Activated B cell treated with CpG ODN at 0.5 μM for 24 hours (primary cell): ENCODE measurements around the gene LETM1. TPM values are rescaled to one million over a fixed set of nuclear protein-coding genes. Genes with fewer than 3 reads are reported as not detected.

Source experiments
- ATAC-seq: fragments of 200-7000 bp; cut with Tn5 transposase; one replicate; pipeline ENCODE4 v1.10.0; 2021; ENCODE audit warnings: low read depth, mild to moderate bottlenecking, moderate library complexity
- CTCF ChIA-PET: fragments of 350-600 bp; sonication (Branson Sonifier 250); formaldehyde crosslinking; loops from one replicate; lab custom pipeline; 2021; ENCODE audit warnings: antibody characterized with exemption; lab: Charles Lee
- POLR2A ChIA-PET: fragments of 350-600 bp; sonication (Branson Sonifier 250); formaldehyde crosslinking; loops from one replicate; lab custom pipeline; 2021; ENCODE audit warnings: antibody characterized with exemption; lab: Charles Lee
- DNase-seq: peaks from one replicate; pipeline ENCODE4 v3.0.0; 2022
- H3K27ac Mint-ChIP-seq: one replicate; pipeline ENCODE4 v1.8.0; 2020; ENCODE audit warnings: mixed read lengths
- H3K27me3 Mint-ChIP-seq: one replicate; pipeline ENCODE4 v1.8.0; 2021; ENCODE audit warnings: mixed read lengths
- H3K36me3 Mint-ChIP-seq: one replicate; pipeline ENCODE4 v1.8.0; 2021; ENCODE audit warnings: low read depth, mixed read lengths
- H3K4me1 Mint-ChIP-seq: one replicate; pipeline ENCODE4 v1.8.0; 2021; ENCODE audit warnings: mixed read lengths
- H3K4me3 Mint-ChIP-seq: one replicate; pipeline ENCODE4 v1.8.0; 2020; ENCODE audit warnings: mild to moderate bottlenecking, mixed read lengths
- H3K9me3 Mint-ChIP-seq: one replicate; pipeline ENCODE4 v1.8.0; 2020; ENCODE audit warnings: mixed read lengths
- CTCF ChIP-seq: fragments of 200-600 bp; IDR thresholded peaks from one replicate; pipeline ENCODE4 v1.8.0; 2022; ENCODE audit warnings: antibody characterized with exemption, mild to moderate bottlenecking
- intact Hi-C: fragments of 100-400 bp; cut with micrococcal nuclease; formaldehyde crosslinking; loops from one replicate; pipeline ENCODE4 v1.15.1; 2024
- total RNA-seq: library from RNA; stranded (reverse); gene quantifications from 2 replicates; pipeline ENCODE4 v1.2.3, GENCODE V29; 2022

The LETM1 gene
- total RNA-seq, 1 donor from 2014 or later: 60.3 TPM

- POLR2A ChIA-PET: no interaction called here
- Mint-ChIP-seq H3K4me3 (no peak overlapping the region), H3K9me3 (no peaks in the 10 kb centered on the region), H3K4me1 (no peaks in the 10 kb centered on the region), H3K36me3 (no peaks in the 10 kb centered on the region), H3K27ac (no peak overlapping the region), H3K27me3 (peaks cover 2% of the 10 kb centered on the region)
- TF ChIP-seq CTCF: no peak
- no peak for ATAC-seq
- no peak for DNase-seq
- CTCF ChIA-PET: no interaction called here
- intact Hi-C loops: no loop called here
Measured at GRCh38 chr4:1777822-1778641, 77.9 kb downstream of the LETM1 start.

GRCh38 chr4:1776521-1777161 is 79.3 kb downstream of the LETM1 start:
- no peak overlapping the region for H3K4me3 Mint-ChIP-seq
- H3K4me1 Mint-ChIP-seq: peaks cover 2% of the 10 kb centered on the region
- no peak for TF ChIP-seq CTCF
- no peaks in the 10 kb centered on the region for H3K9me3 Mint-ChIP-seq
- ATAC-seq (no peak), DNase-seq (no peak)
- peaks cover 2% of the 10 kb centered on the region for H3K27me3 Mint-ChIP-seq
- no peak overlapping the region for H3K27ac Mint-ChIP-seq
- no peaks in the 10 kb centered on the region for H3K36me3 Mint-ChIP-seq
- intact Hi-C loops: no loop called here
- ChIA-PET CTCF (interaction anchor here (1.6 kb wide), 1 partner anchor 122 kb away, joined by 3 read pairs; no protein-coding TSS in a partner anchor), POLR2A (no interaction called here)

- no peak overlapping the region for H3K4me3 Mint-ChIP-seq
- peaks cover 2% of the 10 kb centered on the region for H3K27me3 Mint-ChIP-seq
- peaks cover 2% of the 10 kb centered on the region for H3K4me1 Mint-ChIP-seq
- TF ChIP-seq CTCF: no peak
- CTCF ChIA-PET: interaction anchor here (1.6 kb wide), 1 partner anchor 123 kb away, joined by 3 read pairs; no protein-coding TSS in a partner anchor
- no peak overlapping the region for H3K27ac Mint-ChIP-seq
- no peaks in the 10 kb centered on the region for H3K36me3 Mint-ChIP-seq
- ATAC-seq (peak; percentile 97), DNase-seq (no peak)
- intact Hi-C loops: no loop called here
- POLR2A ChIA-PET: interaction anchor here (0.6 kb wide), 1 partner anchor 11 kb away, joined by 3 read pairs; no protein-coding TSS in a partner anchor
- H3K9me3 Mint-ChIP-seq: no peaks in the 10 kb centered on the region
Measured at GRCh38 chr4:1775731-1776500, 80.0 kb downstream of the LETM1 start.

GRCh38 chr4:1773754-1774153 is 82.2 kb downstream of the LETM1 start:
- Mint-ChIP-seq H3K4me1 (peaks cover 2% of the 10 kb centered on the region), H3K27me3 (peaks cover 2% of the 10 kb centered on the region), H3K9me3 (no peaks in the 10 kb centered on the region), H3K36me3 (no peaks in the 10 kb centered on the region), H3K4me3 (no peak overlapping the region), H3K27ac (no peak overlapping the region)
- ChIA-PET POLR2A (no interaction called here), CTCF (no interaction called here)
- intact Hi-C loops: no loop called here
- ATAC-seq: no peak
- TF ChIP-seq CTCF: no peak
- DNase-seq: no peak
